HCT116 (cell line): ENCODE results near the gene GIMAP6. TPM values are rescaled to one million over a fixed set of nuclear protein-coding genes. Genes with fewer than 3 reads are reported as not detected.

Experiments used
- ATAC-seq: fragments of 200-7000 bp; cut with Tn5 transposase; 2 replicates; pipeline ENCODE4 v1.9.1; 2020; ENCODE audit warnings: mild to moderate bottlenecking, moderate library complexity
- BruUV-seq: library from RNA; stranded (reverse); fragments of 400-500 nt; replicated peaks from 2 replicates; lab custom pipeline; 2021; lab: Mats Ljungman, UMichigan
- CTCF ChIA-PET: fragments of 300-600 bp; sonication (Branson Sonifier 250); formaldehyde crosslinking; loops from one replicate; lab custom pipeline; 2021; ENCODE audit warnings: antibody characterized with exemption; lab: Charles Lee
- POLR2A ChIA-PET: fragments of 300-600, 350-600 bp; sonication (Branson Sonifier 250); formaldehyde crosslinking; loops from one replicate; lab custom pipeline; 2021; ENCODE audit warnings: antibody characterized with exemption; lab: Charles Lee
- RAD21 ChIA-PET, 2 experiments: fragments of 300-600 bp; sonication (Branson Sonifier 250); formaldehyde crosslinking; loops; one replicate each; lab custom pipeline; 2023; ENCODE audit warnings: low total read pairs in 2 of 2; ENCODE audit not compliant: uncharacterized antibody in 2 of 2, unreplicated experiment in 2 of 2, low non-redundant PET in 1 of 2; lab: Charles Lee
- DNase-seq: peaks from one replicate; pipeline ENCODE4 v3.0.0-alpha.2; 2010; ENCODE audit warnings: low read depth, low spot score
- H2AFZ ChIP-seq: fragments of 200-600 bp; shearing (Covaris generic), sonication (generic); 2 replicates; pipeline ENCODE4 v1.6.1; 2017; ENCODE audit warnings: low read depth, mixed run types, mixed read lengths, antibody characterized with exemption, low read length; ENCODE audit not compliant: poor library complexity, severe bottlenecking
- H3K27ac ChIP-seq: 2 replicates; pipeline ENCODE4 v1.5.1; 2012; ENCODE audit warnings: low read depth, low read length
- H3K27me3 ChIP-seq: fragments of 200-600 bp; sonication (generic); 2 replicates; pipeline ENCODE4 v1.6.1; 2016; ENCODE audit warnings: mixed run types, low read length, mixed read lengths; ENCODE audit not compliant: insufficient read depth
- H3K36me3 ChIP-seq, 2 experiments: fragments of 200-500 bp in 1 of 2; fragments of 200-600 bp in 1 of 2; sonication (Bioruptor generic) in 1 of 2; sonication (generic) in 1 of 2; 2 replicates each; pipeline versions ENCODE4 v1.5.1 to v1.6.1; 2014 to 2016; ENCODE audit warnings: low read length in 2 of 2, inconsistent platforms in 1 of 2, mixed read lengths in 1 of 2, mixed run types in 1 of 2; ENCODE audit not compliant: insufficient read depth in 2 of 2, control insufficient read depth in 1 of 2
- H3K4me1 ChIP-seq, 2 experiments: fragments of 200-600 bp in 1 of 2; sonication (generic) in 1 of 2; 2 replicates each; pipeline versions ENCODE4 v1.5.1 to v1.6.1; 2012 to 2017; ENCODE audit warnings: low read length in 2 of 2, inconsistent platforms in 1 of 2, mild to moderate bottlenecking in 1 of 2, mixed read lengths in 1 of 2, mixed run types in 1 of 2, moderate library complexity in 1 of 2; ENCODE audit not compliant: insufficient read depth in 2 of 2, control insufficient read depth in 1 of 2
- H3K4me2 ChIP-seq: fragments of 200-600 bp; sonication (generic); 2 replicates; pipeline ENCODE4 v1.6.1; 2017; ENCODE audit warnings: mixed run types, low read length, mixed read lengths
- H3K4me3 ChIP-seq, 2 experiments: fragments of 200-600 bp in 1 of 2; sonication (generic) in 1 of 2; replicated peaks in 1 of 2; 2 replicates each; pipeline ENCODE4 v1.5.1; 2011 to 2016; ENCODE audit warnings: low read length in 2 of 2, control low read depth in 1 of 2, low read depth in 1 of 2, mild to moderate bottlenecking in 1 of 2, mixed read lengths in 1 of 2, mixed run types in 1 of 2
- H3K79me2 ChIP-seq: fragments of 200-600 bp; sonication (generic); 2 replicates; pipeline ENCODE4 v1.6.1; 2017; ENCODE audit warnings: mild to moderate bottlenecking, mixed run types, low read length, moderate library complexity, mixed read lengths; ENCODE audit not compliant: insufficient read depth
- H3K9ac ChIP-seq: fragments of 200-600 bp; sonication (generic); 2 replicates; pipeline ENCODE4 v1.6.1; 2016; ENCODE audit warnings: low read length, mixed read lengths
- H3K9me2 ChIP-seq: fragments of 200-600 bp; sonication (generic), shearing (Covaris generic); 2 replicates; pipeline ENCODE4 v1.6.1; 2017; ENCODE audit warnings: mixed run types, mild to moderate bottlenecking, moderate library complexity; ENCODE audit not compliant: insufficient read depth
- H3K9me3 ChIP-seq, 2 experiments: fragments of 200-500 bp in 1 of 2; fragments of 200-600 bp in 1 of 2; sonication (Bioruptor generic) in 1 of 2; sonication (generic) in 1 of 2; 2 replicates each; pipeline ENCODE4 v1.6.1; 2014 to 2017; ENCODE audit warnings: low read length in 2 of 2, mixed read lengths in 2 of 2, inconsistent platforms in 1 of 2, low read depth in 1 of 2, mild to moderate bottlenecking in 1 of 2, mixed run types in 1 of 2, moderate library complexity in 1 of 2; ENCODE audit not compliant: control insufficient read depth in 1 of 2, insufficient read depth in 1 of 2
- H4K20me1 ChIP-seq: fragments of 200-600 bp; sonication (generic), shearing (Covaris generic); 2 replicates; pipeline ENCODE4 v1.6.1; 2017; ENCODE audit warnings: mixed run types, mild to moderate bottlenecking, moderate library complexity; ENCODE audit not compliant: insufficient read depth
- ATF3 ChIP-seq: IDR thresholded peaks from 2 replicates; pipeline ENCODE4 v1.6.1; 2012
- CBX3 ChIP-seq: IDR thresholded peaks from 2 replicates; pipeline ENCODE4 v1.6.1; 2012; ENCODE audit warnings: low read depth
- CEBPB ChIP-seq: IDR thresholded peaks from 2 replicates; pipeline ENCODE4 v1.6.1; 2012; ENCODE audit warnings: low read depth
- EGR1 ChIP-seq: IDR thresholded peaks from 2 replicates; pipeline ENCODE4 v1.6.1; 2012; ENCODE audit warnings: low read depth
- ELF1 ChIP-seq: IDR thresholded peaks from 2 replicates; pipeline ENCODE4 v1.6.1; 2012; ENCODE audit warnings: low read depth, borderline replicate concordance
- EZH2 ChIP-seq: fragments of 200-600 bp; sonication (generic); IDR thresholded peaks from 2 replicates; pipeline ENCODE4 v1.6.1; 2017; ENCODE audit warnings: antibody characterized with exemption, mixed run types
- FOSL1 ChIP-seq: IDR thresholded peaks from 2 replicates; pipeline ENCODE4 v1.6.1; 2012; ENCODE audit warnings: low read depth
- POLR2AphosphoS5 ChIP-seq: IDR thresholded peaks from 2 replicates; pipeline ENCODE4 v1.6.1; 2011; ENCODE audit warnings: mild to moderate bottlenecking, low read depth, low read length, moderate library complexity
- RAD21 ChIP-seq: IDR thresholded peaks from 2 replicates; pipeline ENCODE4 v1.6.1; 2012; ENCODE audit warnings: low read depth, mild to moderate bottlenecking
- REST ChIP-seq: IDR thresholded peaks from 2 replicates; pipeline ENCODE4 v1.6.1; 2012; ENCODE audit warnings: low read depth
- SIN3A ChIP-seq: IDR thresholded peaks from 2 replicates; pipeline ENCODE4 v1.6.1; 2012; ENCODE audit warnings: low read depth
- SP1 ChIP-seq: IDR thresholded peaks from 2 replicates; pipeline ENCODE4 v1.6.1; 2012; ENCODE audit warnings: low read depth
- SRF ChIP-seq: IDR thresholded peaks from 2 replicates; pipeline ENCODE4 v1.6.1; 2012; ENCODE audit warnings: low read depth
- TCF7L2 ChIP-seq: IDR thresholded peaks from 2 replicates; pipeline ENCODE4 v1.7.0; 2011; ENCODE audit warnings: borderline replicate concordance, inconsistent platforms; ENCODE audit not compliant: insufficient read depth, insufficient read length; ENCODE audit errors: extremely low read depth
- ZFX ChIP-seq: fragments of 450-650 bp; IDR thresholded peaks from 2 replicates; pipeline ENCODE4 v1.6.1; 2017
- intact Hi-C: fragments of 100-400 bp; cut with micrococcal nuclease; formaldehyde crosslinking; loops from 2 replicates; pipeline ENCODE4 v1.10.0; 2022
- total RNA-seq: library from RNA; stranded (reverse); gene quantifications from one replicate; pipeline ENCODE4 v1.2.1, GENCODE V29; 2021; ENCODE audit not compliant: unreplicated experiment
- TF ChIP-seq, protein P1 (sequence below): IDR thresholded peaks from 2 replicates; pipeline ENCODE4 v1.6.1; 2011; ENCODE audit warnings: mild to moderate bottlenecking, low read length, moderate library complexity; ENCODE audit not compliant: insufficient replicate concordance; ENCODE audit errors: extremely low read depth
- TF ChIP-seq, protein P2 (sequence below): IDR thresholded peaks from 2 replicates; pipeline ENCODE4 v1.6.1; 2012
- TF ChIP-seq, protein P3 (sequence below), 3 experiments: fragments of 200-600 bp in 1 of 3; sonication (generic) in 1 of 3; IDR thresholded peaks in 2 of 3; conservative IDR thresholded peaks in 1 of 3; 2 replicates each; pipeline ENCODE4 v1.5.1; 2012 to 2017; ENCODE audit warnings: low read depth in 2 of 3, low read length in 2 of 3, antibody characterized with exemption in 1 of 3, borderline replicate concordance in 1 of 3, control low read depth in 1 of 3, mild to moderate bottlenecking in 1 of 3, mixed read lengths in 1 of 3, mixed run types in 1 of 3, moderate library complexity in 1 of 3; ENCODE audit not compliant: insufficient read depth in 1 of 3

Gene GIMAP6
- total RNA-seq, 1 experiment from 2014 or later: 0.12 TPM

- DNase-seq (no peak), ATAC-seq (no peak)
- no peaks in the 10 kb centered on the region for H3K27me3 ChIP-seq
- ChIA-PET RAD21 (no interaction called here), CTCF (no interaction called here), POLR2A (no interaction called here)
- no peaks in the 10 kb centered on the region for H3K36me3 ChIP-seq
- H3K9ac ChIP-seq: no peak overlapping the region
- H3K9me3 ChIP-seq: no peaks in the 10 kb centered on the region
- H4K20me1 ChIP-seq: no peaks in the 10 kb centered on the region
- intact Hi-C loops: no loop called here
- TF ChIP-seq CEBPB (no peak), EZH2 (no peak), SP1 (no peak), TCF7L2 (no peak), REST (no peak), SIN3A (no peak), CBX3 (no peak), EGR1 (no peak), SRF (no peak), POLR2AphosphoS5 (no peak), FOSL1 (no peak), ELF1 (no peak), ZFX (no peak), ATF3 (no peak), RAD21 (no peak)
- TF ChIP-seq, protein P1, sequence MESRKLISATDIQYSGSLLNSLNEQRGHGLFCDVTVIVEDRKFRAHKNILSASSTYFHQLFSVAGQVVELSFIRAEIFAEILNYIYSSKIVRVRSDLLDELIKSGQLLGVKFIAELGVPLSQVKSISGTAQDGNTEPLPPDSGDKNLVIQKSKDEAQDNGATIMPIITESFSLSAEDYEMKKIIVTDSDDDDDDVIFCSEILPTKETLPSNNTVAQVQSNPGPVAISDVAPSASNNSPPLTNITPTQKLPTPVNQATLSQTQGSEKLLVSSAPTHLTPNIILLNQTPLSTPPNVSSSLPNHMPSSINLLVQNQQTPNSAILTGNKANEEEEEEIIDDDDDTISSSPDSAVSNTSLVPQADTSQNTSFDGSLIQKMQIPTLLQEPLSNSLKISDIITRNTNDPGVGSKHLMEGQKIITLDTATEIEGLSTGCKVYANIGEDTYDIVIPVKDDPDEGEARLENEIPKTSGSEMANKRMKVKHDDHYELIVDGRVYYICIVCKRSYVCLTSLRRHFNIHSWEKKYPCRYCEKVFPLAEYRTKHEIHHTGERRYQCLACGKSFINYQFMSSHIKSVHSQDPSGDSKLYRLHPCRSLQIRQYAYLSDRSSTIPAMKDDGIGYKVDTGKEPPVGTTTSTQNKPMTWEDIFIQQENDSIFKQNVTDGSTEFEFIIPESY: no peak
- TF ChIP-seq, protein P2, sequence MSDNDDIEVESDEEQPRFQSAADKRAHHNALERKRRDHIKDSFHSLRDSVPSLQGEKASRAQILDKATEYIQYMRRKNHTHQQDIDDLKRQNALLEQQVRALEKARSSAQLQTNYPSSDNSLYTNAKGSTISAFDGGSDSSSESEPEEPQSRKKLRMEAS: no peak
- TF ChIP-seq, protein P3, sequence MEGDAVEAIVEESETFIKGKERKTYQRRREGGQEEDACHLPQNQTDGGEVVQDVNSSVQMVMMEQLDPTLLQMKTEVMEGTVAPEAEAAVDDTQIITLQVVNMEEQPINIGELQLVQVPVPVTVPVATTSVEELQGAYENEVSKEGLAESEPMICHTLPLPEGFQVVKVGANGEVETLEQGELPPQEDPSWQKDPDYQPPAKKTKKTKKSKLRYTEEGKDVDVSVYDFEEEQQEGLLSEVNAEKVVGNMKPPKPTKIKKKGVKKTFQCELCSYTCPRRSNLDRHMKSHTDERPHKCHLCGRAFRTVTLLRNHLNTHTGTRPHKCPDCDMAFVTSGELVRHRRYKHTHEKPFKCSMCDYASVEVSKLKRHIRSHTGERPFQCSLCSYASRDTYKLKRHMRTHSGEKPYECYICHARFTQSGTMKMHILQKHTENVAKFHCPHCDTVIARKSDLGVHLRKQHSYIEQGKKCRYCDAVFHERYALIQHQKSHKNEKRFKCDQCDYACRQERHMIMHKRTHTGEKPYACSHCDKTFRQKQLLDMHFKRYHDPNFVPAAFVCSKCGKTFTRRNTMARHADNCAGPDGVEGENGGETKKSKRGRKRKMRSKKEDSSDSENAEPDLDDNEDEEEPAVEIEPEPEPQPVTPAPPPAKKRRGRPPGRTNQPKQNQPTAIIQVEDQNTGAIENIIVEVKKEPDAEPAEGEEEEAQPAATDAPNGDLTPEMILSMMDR (IDR thresholded peaks at IDR 0.05 in 2 of 3, conservative IDR thresholded peaks at IDR 0.05 in 1 of 3; ENCODE audit: borderline replicate concordance in 1 of 3, insufficient read depth in 1 of 3, low read depth in 2 of 3, low read length in 2 of 3): no peak
- H3K4me2 ChIP-seq: no peak overlapping the region
- no peaks in the 10 kb centered on the region for H3K4me1 ChIP-seq
- no peaks in the 10 kb centered on the region for H3K79me2 ChIP-seq
- no peak overlapping the region for H3K27ac ChIP-seq
- no peaks in the 10 kb centered on the region for H3K9me2 ChIP-seq
- no peak overlapping the region for H2AFZ ChIP-seq
- H3K4me3 ChIP-seq: no peak overlapping the region
- no TSS peak for BruUV-seq
These were observed 18.3 kb downstream of the GIMAP6 start for GRCh38 chr7:150613880-150614279.
